Ascending aorta (tissue), 2 donors: ENCODE results near the gene PLA2G6. TPM values are rescaled to one million over a fixed set of nuclear protein-coding genes. Genes with fewer than 3 reads are reported as not detected.
"Not testable (repeated sequence)": the region's sequence is repeated elsewhere in the genome, so short reads cannot be mapped to it uniquely, and the experiment has no call there.

ENCODE experiments used
- DNase-seq, 2 donors: peaks; one replicate each; pipeline ENCODE4 v3.0.0-alpha.2; 2019; ENCODE audit warnings: low spot score in 2 of 2
- H3K27ac ChIP-seq, 2 donors: fragments of 200-600 bp; sonication (generic); one replicate each; pipeline ENCODE4 v1.5.1; 2016 to 2017; ENCODE audit warnings: mild to moderate bottlenecking in 1 of 2
- H3K27me3 ChIP-seq: fragments of 200-600 bp; sonication (generic); one replicate; pipeline ENCODE4 v1.5.1; 2017
- H3K36me3 ChIP-seq, 2 donors: fragments of 200-600 bp; sonication (generic); one replicate each; pipeline ENCODE4 v1.5.1; 2016
- H3K4me1 ChIP-seq, 2 donors: fragments of 200-600 bp; sonication (generic); one replicate each; pipeline ENCODE4 v1.5.1; 2016 to 2017; ENCODE audit warnings: mild to moderate bottlenecking in 1 of 2
- H3K4me3 ChIP-seq, 2 donors: fragments of 200-600 bp; sonication (generic); one replicate each; pipeline ENCODE4 v1.5.1; 2016 to 2017; ENCODE audit warnings: mild to moderate bottlenecking in 1 of 2
- H3K9me3 ChIP-seq, 2 donors: fragments of 200-600 bp; sonication (generic); one replicate each; pipeline ENCODE4 v1.5.1; 2016
- intact Hi-C: fragments of 100-400 bp; cut with DNase I; formaldehyde crosslinking; loops from one replicate; pipeline ENCODE4 v1.15.1; 2023
- total RNA-seq: library from RNA; depleted of rRNA; stranded (reverse); fragments of >200 nt; gene quantifications from one replicate; pipeline ENCODE4 v1.1.0, GENCODE V29; 2016
- TF ChIP-seq, protein P1 (sequence below), 3 experiments: fragments of 200-600 bp in 2 of 3; fragments of 450-650 bp in 1 of 3; sonication (generic) in 2 of 3; IDR thresholded peaks; one replicate each; pipeline ENCODE4 v1.5.1; 2016 to 2019; ENCODE audit warnings: antibody characterized with exemption in 3 of 3, mild to moderate bottlenecking in 1 of 3, moderate library complexity in 1 of 3

The PLA2G6 gene
- total RNA-seq, 1 donor from 2014 or later, result 79.5 TPM

DNA sequence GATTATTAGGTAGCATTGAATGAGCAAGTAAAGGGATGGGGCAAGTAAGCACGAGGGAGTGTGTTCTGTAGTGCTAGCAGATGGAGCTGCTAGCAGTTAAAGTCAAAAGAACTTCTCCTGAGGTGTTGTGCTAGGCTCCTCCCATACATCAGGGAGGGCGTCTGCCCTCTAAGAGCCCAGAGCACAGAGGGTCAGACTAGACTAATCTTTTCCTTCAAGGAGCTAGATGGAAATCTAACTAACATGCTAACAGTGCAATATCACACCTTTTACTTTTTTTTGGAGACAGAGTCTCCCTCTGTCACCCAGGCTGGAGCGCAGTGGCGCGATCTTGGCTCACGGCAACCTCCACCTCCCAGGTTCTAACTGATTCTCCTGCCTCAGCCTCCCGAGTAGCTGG lies 3.2 kb upstream of the PLA2G6 start:
- Histone ChIP-seq H3K27ac (no peak overlapping the region), H3K4me1 (peaks cover 3 to 10% of the 10 kb centered on the region in 2 donors), H3K27me3 (no peaks in the 10 kb centered on the region), H3K4me3 (no peak overlapping the region), H3K9me3 (no peaks in the 10 kb centered on the region), H3K36me3 (no peaks in the 10 kb centered on the region)
- no peak for DNase-seq
- intact Hi-C loops, result loop anchor here (5.0 kb wide), 2 partner anchors 33 to 72 kb away; partner anchors contain the start of gene BAIAP2L2
- TF ChIP-seq, protein P1, sequence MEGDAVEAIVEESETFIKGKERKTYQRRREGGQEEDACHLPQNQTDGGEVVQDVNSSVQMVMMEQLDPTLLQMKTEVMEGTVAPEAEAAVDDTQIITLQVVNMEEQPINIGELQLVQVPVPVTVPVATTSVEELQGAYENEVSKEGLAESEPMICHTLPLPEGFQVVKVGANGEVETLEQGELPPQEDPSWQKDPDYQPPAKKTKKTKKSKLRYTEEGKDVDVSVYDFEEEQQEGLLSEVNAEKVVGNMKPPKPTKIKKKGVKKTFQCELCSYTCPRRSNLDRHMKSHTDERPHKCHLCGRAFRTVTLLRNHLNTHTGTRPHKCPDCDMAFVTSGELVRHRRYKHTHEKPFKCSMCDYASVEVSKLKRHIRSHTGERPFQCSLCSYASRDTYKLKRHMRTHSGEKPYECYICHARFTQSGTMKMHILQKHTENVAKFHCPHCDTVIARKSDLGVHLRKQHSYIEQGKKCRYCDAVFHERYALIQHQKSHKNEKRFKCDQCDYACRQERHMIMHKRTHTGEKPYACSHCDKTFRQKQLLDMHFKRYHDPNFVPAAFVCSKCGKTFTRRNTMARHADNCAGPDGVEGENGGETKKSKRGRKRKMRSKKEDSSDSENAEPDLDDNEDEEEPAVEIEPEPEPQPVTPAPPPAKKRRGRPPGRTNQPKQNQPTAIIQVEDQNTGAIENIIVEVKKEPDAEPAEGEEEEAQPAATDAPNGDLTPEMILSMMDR (IDR thresholded peaks at IDR 0.05), result no peak

DNA sequence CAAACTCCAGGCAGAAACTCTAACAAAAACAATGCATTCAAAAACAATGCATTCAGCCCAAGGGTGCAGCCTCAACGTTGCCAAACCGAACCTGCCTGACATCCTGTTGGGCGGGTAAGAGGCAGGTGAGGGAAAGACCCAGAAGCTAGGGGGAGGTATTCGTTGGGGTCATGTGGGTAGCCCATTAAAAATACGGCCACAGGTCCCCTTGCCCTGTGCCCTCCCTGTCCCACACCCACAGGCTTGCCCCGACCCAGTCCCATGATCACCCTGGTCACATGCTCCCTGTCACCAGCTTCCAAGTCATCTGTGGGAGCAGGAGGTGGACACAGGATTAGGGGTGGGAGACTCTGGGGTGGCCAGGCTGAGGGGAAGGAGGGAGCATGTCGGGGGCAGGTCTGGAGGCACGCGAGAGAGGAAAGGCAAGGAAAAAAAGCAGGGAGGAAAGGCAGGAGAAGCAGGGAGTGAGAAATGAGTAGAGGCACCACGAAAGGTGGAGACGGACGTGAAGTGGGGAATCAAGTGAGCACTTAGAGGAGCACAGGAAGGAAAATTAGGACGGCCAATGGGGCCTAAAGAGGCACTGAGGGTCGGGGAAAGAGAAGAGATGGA lies 683 bp downstream of the PLA2G6 start:
- intact Hi-C loops, result loop anchor here (1.0 to 5.0 kb wide), 3 partner anchors 20 to 69 kb away; partner anchors contain the start of genes BAIAP2L2 and MAFF
- Histone ChIP-seq H3K4me1 (peaks cover 9 to 20% of the 10 kb centered on the region in 2 donors), H3K27ac (peak overlapping the region; percentile 81 to 82), H3K4me3 (peak overlapping the region; percentile 56 to 67), H3K27me3 (no peaks in the 10 kb centered on the region), H3K9me3 (no peaks in the 10 kb centered on the region), H3K36me3 (no peaks in the 10 kb centered on the region)
- TF ChIP-seq, protein P1 (IDR thresholded peaks at IDR 0.05), result no peak
- no peak for DNase-seq

DNA sequence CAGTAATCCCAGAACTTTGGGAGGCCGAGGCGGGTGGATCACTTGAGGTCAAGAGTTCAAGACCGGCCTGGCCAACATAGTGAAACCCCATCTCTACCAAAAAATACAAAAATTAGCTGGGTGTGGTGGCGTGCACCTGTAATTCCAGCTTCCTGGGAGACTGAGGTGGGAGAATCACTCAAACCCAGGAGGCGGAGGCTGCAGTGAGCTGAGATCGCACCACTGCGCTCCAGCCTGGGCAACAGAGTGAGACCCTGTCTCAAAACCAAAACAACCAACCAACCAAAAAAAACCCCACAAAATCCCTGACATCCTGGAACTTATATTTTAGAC lies 3.1 kb downstream of the PLA2G6 start:
- H3K9me3 ChIP-seq, H3K36me3 ChIP-seq, H3K27me3 ChIP-seq, H3K4me3 ChIP-seq, DNase-seq, intact Hi-C loops: not testable (repeated sequence)
- Histone ChIP-seq H3K4me1 (peaks cover 11 to 25% of the 10 kb centered on the region in 2 donors), H3K27ac (peak overlapping the region in 1 of 2 donors; percentile 61)

DNA sequence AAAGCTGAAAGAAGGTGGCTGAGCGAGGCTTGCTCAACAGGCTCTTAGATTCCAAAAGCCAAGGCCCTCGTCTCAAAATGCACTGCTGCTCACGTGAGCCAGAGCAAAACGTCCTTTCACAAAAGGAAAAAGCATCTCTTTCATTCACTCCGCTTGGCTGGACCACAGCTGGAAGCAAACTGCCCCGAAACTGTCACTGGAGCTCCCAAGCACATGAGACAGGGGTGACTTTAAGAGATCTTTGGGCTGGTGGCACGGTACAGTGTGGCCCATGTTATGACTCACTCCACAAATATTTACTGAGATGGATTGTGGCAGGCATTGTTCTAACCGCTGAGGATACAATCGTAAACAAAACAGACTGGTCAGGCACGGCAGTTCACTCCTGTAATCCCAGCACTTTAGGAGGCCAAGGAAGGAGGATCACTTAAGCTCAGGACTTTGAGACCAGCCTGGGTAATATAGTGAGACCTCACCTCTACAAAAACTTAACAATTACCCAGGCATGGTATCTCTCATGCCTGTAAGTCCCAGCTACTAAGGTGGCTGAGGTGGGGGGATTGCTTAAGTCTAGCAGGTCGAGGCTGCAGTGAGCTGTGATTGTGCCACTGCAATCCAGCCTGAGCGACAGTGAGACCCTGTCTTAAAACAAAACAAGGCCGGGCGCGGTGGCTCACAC lies 3.6 kb downstream of the PLA2G6 start:
- DNase-seq, result no peak
- H3K4me1 ChIP-seq, result peaks cover 11 to 27% of the 10 kb centered on the region in 2 donors

DNA sequence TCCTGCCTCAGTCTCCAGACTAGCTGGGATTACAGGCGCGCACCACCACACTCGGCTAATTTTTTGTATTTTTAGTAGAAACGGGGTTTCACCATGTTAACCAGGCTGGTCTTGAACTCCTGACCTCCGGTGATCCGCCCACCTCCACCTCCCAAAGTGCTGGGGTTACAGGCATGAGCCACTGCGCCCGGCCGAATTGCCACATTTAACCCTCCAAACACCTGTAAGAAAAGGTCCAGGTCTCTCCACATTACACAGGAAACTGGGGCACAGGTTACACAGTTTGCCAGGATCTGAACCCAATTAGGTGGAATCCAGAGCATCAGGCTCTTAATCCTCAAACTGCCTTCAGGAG lies 4.1 kb downstream of the PLA2G6 start:
- H3K4me1 ChIP-seq, result peaks cover 11 to 33% of the 10 kb centered on the region in 2 donors
- H3K4me3 ChIP-seq, intact Hi-C loops, H3K36me3 ChIP-seq, DNase-seq, H3K27me3 ChIP-seq, H3K9me3 ChIP-seq: not testable (repeated sequence)
- H3K27ac ChIP-seq, result peak overlapping the region; percentile 61 to 69

More for the DNA sequence above, 3.6 kb downstream of the PLA2G6 start:
- intact Hi-C loops, result no loop called here
- Histone ChIP-seq H3K9me3 (no peaks in the 10 kb centered on the region), H3K27me3 (no peaks in the 10 kb centered on the region), H3K4me3 (no peak overlapping the region), H3K27ac (peak overlapping the region; percentile 61 to 69), H3K36me3 (no peaks in the 10 kb centered on the region)
- TF ChIP-seq, protein P1 (IDR thresholded peaks at IDR 0.05), result no peak

DNA sequence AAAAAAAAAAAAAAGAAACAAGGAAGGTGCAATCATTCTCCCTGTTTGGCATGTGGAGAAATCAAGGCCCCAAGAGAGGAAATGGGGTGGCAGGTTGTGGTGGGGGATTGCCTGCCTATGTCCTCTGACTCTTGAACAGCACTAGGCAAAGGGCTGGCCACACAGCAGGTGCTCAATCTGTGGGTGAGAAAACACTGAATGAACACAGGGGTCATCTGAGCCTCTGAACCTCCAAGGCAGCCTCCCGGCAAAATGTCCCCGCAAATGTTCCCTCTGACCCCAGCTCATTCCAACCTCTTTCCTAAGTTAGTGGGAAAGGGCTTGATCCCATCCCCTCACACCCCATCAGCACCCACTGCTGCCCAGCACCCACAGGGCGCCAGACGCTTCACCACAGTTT lies 4.6 kb downstream of the PLA2G6 start:
- intact Hi-C loops, result no loop called here
- H3K4me1 ChIP-seq, result peaks cover 11 to 34% of the 10 kb centered on the region in 2 donors
- no peak for DNase-seq
- peak overlapping the region in 1 of 2 donors; percentile 1 for H3K27ac ChIP-seq
- H3K4me3 ChIP-seq, result no peak overlapping the region
- H3K36me3 ChIP-seq, result no peaks in the 10 kb centered on the region
- TF ChIP-seq, protein P1 (IDR thresholded peaks at IDR 0.05), result no peak
- H3K27me3 ChIP-seq, result no peaks in the 10 kb centered on the region
- H3K9me3 ChIP-seq, result no peaks in the 10 kb centered on the region
